Mesodermal cell (in vitro differentiated cells): Measurements from ENCODE around the gene MCOLN1.

Source experiments
- H3K27ac ChIP-seq: 2 replicates; pipeline ENCODE4 v1.7.0; 2013; ENCODE audit warnings: mild to moderate bottlenecking, low read depth, low read length, moderate library complexity; ENCODE audit not compliant: severe bottlenecking
- H3K36me3 ChIP-seq: 2 replicates; pipeline ENCODE4 v1.7.1; 2013; ENCODE audit warnings: mild to moderate bottlenecking, low read length, moderate library complexity; ENCODE audit not compliant: control insufficient read depth, insufficient read depth
- H3K4me1 ChIP-seq: one replicate; pipeline ENCODE4 v1.7.1; 2013; ENCODE audit warnings: mild to moderate bottlenecking, low read length; ENCODE audit not compliant: insufficient read depth, control insufficient read depth, poor library complexity, severe bottlenecking
- H3K4me3 ChIP-seq: 2 replicates; pipeline ENCODE4 v1.7.0; 2013; ENCODE audit warnings: low read length, control low read depth, mild to moderate bottlenecking; ENCODE audit not compliant: insufficient read depth, poor library complexity, severe bottlenecking; ENCODE audit errors: extremely low read depth
- H3K9me3 ChIP-seq: 2 replicates; pipeline ENCODE4 v1.7.1; 2013; ENCODE audit warnings: mild to moderate bottlenecking, low read length, moderate library complexity; ENCODE audit not compliant: control insufficient read depth
- WGBS, 2 experiments: methylation state at CpG; one replicate each; pipeline ENCODE4 v1.1.5; 2013; ENCODE audit warnings: missing lambda C conversion rate in 2 of 2; ENCODE audit not compliant: insufficient coverage in 2 of 2; 5-methylcytosine and 5-hydroxymethylcytosine counted together

Gene MCOLN1

GRCh38 chr19:7482584-7483439 lies 39.6 kb upstream of the MCOLN1 start:
- no peaks in the 10 kb centered on the region for H3K4me1 ChIP-seq
- no peaks in the 10 kb centered on the region for H3K9me3 ChIP-seq
- no peak overlapping the region for H3K4me3 ChIP-seq
- 80 to 82% methylated on average over 23 to 28 of the region's 37 CpGs for WGBS, 2 experiments
- no peak overlapping the region for H3K27ac ChIP-seq
- H3K36me3 ChIP-seq = no peaks in the 10 kb centered on the region

DNA sequence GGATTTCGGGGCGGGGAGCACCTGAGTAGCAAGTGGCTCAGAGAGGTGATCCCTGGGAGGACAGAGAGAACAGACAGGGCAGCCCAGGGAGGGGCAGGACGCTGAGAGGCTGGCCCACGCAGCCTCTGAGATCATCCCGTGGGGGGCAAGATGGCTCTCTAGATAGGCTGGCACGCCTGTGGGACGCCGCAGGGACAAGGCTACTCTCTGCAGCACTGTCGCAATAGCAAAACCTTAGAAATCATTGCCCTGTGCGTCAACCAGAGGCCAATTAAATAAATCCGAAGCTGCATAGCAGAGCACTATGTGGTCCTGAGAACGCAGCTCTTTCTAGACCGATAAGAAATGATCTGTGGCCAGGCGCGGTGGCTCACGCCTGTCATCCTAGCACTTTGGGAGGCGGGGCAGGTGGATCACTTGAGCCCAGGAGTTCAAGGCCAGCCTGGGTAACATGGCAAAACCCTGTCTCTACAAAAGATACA lies 38.7 kb upstream of the MCOLN1 start:
- Histone ChIP-seq H3K9me3 (no peaks in the 10 kb centered on the region), H3K4me3 (no peak overlapping the region), H3K4me1 (no peaks in the 10 kb centered on the region), H3K36me3 (no peaks in the 10 kb centered on the region), H3K27ac (no peak overlapping the region)
- 90 to 94% methylated on average over 17 of the region's 17 CpGs for WGBS, 2 experiments

GRCh38 chr19:7486923-7487322 lies 35.5 kb upstream of the MCOLN1 start:
- Histone ChIP-seq H3K36me3 (no peaks in the 10 kb centered on the region), H3K4me3 (no peak overlapping the region), H3K4me1 (peaks cover 4% of the 10 kb centered on the region), H3K27ac (no peak overlapping the region), H3K9me3 (no peaks in the 10 kb centered on the region)
- 79% methylated on average over 2 of the region's 2 CpGs; no CpG with 5 or more reads in 1 of the 2 experiments for WGBS, 2 experiments

- H3K9me3 ChIP-seq = no peaks in the 10 kb centered on the region
- no peaks in the 10 kb centered on the region for H3K36me3 ChIP-seq
- peak within 1 kb of the TSS; percentile 39 for H3K4me3 ChIP-seq
- H3K4me1 ChIP-seq = peaks cover 7% of the 10 kb centered on the region
- H3K27ac ChIP-seq = peak within 1 kb of the TSS; percentile 67
- 8 to 13% methylated on average over 35 to 37 of the region's 49 CpGs for WGBS, 2 experiments
These were observed 33.6 kb upstream of the MCOLN1 start, which contains the start of gene PEX11G for GRCh38 chr19:7488736-7489353. TSS of gene PEX11G (minus strand) at chr19:7489035. CDS start at chr19:7489010, 25 bp downstream.

GRCh38 chr19:7489609-7490044 lies 32.8 kb upstream of the MCOLN1 start:
- H3K36me3 ChIP-seq = no peaks in the 10 kb centered on the region
- WGBS, 2 experiments = 85 to 87% methylated on average over 9 of the region's 11 CpGs
- H3K4me1 ChIP-seq = peaks cover 7% of the 10 kb centered on the region
- no peaks in the 10 kb centered on the region for H3K9me3 ChIP-seq
- H3K4me3 ChIP-seq = no peak overlapping the region
- no peak overlapping the region for H3K27ac ChIP-seq

DNA sequence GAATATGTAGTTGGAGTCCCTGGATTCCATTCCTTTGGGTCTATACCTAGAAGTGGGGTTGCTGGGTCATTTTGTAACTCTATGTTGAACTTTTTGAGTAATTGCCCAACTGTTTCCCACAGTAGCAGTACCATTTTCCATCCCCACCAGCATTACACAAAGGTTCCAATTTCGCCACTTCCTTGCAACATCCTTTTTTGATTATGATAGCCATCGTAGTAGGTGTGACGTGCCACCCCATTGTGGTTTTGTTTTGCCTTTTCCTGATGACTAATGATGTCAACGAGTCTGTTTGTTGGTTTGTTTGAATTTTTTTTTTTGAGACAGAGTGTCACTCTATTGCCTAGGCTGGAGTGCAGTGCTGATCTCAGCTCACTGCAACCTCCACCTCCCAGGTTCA lies 30.3 kb upstream of the MCOLN1 start:
- 83 to 100% methylated on average over 2 to 3 of the region's 4 CpGs for WGBS, 2 experiments
- Histone ChIP-seq H3K27ac (no peak overlapping the region), H3K36me3 (no peaks in the 10 kb centered on the region), H3K4me1 (peaks cover 7% of the 10 kb centered on the region), H3K4me3 (no peak overlapping the region), H3K9me3 (no peaks in the 10 kb centered on the region)

GRCh38 chr19:7492558-7492957 lies 29.9 kb upstream of the MCOLN1 start:
- no peak overlapping the region for H3K4me3 ChIP-seq
- peaks cover 7% of the 10 kb centered on the region for H3K4me1 ChIP-seq
- 90 to 93% methylated on average over 10 to 11 of the region's 11 CpGs for WGBS, 2 experiments
- H3K36me3 ChIP-seq = no peaks in the 10 kb centered on the region
- no peaks in the 10 kb centered on the region for H3K9me3 ChIP-seq
- no peak overlapping the region for H3K27ac ChIP-seq

DNA sequence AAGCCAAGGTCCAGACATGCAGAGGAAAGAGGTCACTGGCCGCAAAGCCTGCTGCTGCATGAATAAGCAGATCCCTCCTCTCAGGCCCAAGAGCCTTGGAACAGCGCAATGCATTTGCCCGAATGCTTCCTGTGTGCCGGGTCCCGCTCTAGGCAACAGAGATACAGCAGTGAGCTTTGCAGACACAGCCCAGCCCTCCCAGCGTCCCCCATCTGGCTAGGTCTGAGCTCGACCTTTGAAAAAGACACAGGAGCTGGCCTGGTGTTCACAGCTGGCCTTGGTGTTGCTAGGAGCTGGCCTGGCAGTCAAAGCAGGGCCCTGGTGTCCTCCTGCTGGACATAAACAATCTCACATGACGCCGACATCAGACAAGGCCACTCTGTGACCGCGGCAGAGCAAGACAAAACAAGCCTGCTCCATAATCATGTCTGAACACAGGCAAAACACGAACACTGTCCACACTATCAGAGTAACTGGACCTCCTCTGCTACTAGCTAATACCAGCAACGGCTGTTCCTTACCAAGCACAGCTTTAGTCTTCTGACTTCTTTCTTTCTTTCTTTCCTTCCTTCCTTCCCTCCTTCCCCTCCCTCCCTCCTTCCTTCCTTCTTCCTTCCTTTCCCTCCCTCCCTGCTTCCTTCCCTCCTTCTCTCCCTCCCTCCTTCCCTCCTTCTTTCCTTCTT lies 27.9 kb upstream of the MCOLN1 start:
- H3K27ac ChIP-seq = peak overlapping the region; percentile 37

DNA sequence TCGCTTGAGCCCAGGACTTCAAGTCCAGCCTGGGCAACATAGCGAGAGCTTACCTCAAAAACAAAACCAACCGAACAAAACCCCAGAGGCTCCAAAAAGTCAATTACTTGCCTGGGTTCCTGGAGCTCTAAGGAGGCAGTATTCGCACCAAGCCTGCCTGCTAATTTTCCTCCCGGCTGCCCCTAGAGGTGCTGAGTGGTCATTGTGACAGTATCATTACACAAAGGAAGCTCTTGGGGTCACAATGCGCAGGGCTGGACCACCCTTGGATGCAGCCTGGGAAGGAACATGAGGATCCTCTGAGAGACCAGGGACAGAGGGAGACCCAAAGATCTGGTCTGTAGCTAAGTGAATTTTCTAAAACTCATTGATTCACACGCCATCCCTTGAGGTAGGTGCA lies 25.1 kb upstream of the MCOLN1 start:
- H3K9me3 ChIP-seq = no peaks in the 10 kb centered on the region
- peaks cover 3% of the 10 kb centered on the region for H3K4me1 ChIP-seq
- 57 to 62% methylated on average over 7 of the region's 7 CpGs for WGBS, 2 experiments
- no peaks in the 10 kb centered on the region for H3K36me3 ChIP-seq
- H3K4me3 ChIP-seq = no peak overlapping the region
- no peak overlapping the region for H3K27ac ChIP-seq

More for the DNA sequence above, 27.9 kb upstream of the MCOLN1 start:
- 75 to 88% methylated on average over 9 to 13 of the region's 13 CpGs for WGBS, 2 experiments
- Histone ChIP-seq H3K36me3 (no peaks in the 10 kb centered on the region), H3K9me3 (no peaks in the 10 kb centered on the region), H3K4me1 (peaks cover 3% of the 10 kb centered on the region), H3K4me3 (no peak overlapping the region)

DNA sequence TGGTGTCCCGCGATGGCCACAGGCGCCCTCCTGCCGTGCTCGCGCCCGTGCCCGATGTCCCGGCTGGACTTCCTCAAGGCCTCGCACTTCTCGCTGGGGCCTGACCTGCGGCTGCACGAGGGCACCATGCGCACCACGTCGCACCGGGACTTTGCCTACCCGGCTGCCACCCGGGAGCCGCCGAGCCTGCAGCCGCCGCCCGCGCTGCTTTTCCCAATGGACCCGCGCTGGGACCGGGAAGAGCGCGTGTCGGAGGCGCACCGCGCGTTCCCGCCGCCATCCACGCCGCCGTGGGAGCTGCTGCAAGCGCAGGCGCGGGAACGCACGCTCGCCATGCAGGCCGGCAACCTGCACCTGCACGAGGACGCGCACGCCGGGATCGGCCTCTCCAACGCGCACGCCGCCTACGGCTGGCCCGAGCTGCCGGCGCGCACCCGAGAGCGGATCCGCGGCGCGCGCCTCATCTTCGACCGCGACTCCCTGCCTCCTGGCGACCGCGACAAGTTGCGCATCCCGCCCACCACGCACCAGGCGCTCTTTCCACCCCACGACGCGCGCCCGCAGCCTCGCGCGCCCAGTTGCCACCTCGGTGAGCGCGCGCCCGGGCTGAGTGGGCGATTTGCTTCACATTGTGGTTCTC lies 21.5 kb upstream of the MCOLN1 start:
- Histone ChIP-seq H3K36me3 (no peaks in the 10 kb centered on the region), H3K4me1 (no peaks in the 10 kb centered on the region), H3K4me3 (peak overlapping the region; percentile 31), H3K27ac (no peak overlapping the region), H3K9me3 (no peaks in the 10 kb centered on the region)
- 2 to 3% methylated on average over 85 to 87 of the region's 93 CpGs for WGBS, 2 experiments
